Activated naive CD8-positive, alpha-beta T cell (primary cell): ENCODE data around the gene TNKS2.

ENCODE experiments used
- H3K27ac Mint-ChIP-seq: one replicate; pipeline ENCODE4 v1.8.0; 2021; ENCODE audit warnings: mixed read lengths
- H3K27me3 Mint-ChIP-seq: one replicate; pipeline ENCODE4 v1.8.0; 2021; ENCODE audit warnings: mixed read lengths
- H3K36me3 Mint-ChIP-seq: one replicate; pipeline ENCODE4 v1.8.0; 2021; ENCODE audit warnings: mixed read lengths
- H3K4me1 Mint-ChIP-seq: one replicate; pipeline ENCODE4 v1.8.0; 2021; ENCODE audit warnings: low read depth, mixed read lengths
- H3K4me3 Mint-ChIP-seq: one replicate; pipeline ENCODE4 v1.8.0; 2021; ENCODE audit warnings: mild to moderate bottlenecking, mixed read lengths
- H3K9me3 Mint-ChIP-seq: one replicate; pipeline ENCODE4 v1.8.0; 2021; ENCODE audit warnings: low read depth, mixed read lengths

The TNKS2 gene

DNA sequence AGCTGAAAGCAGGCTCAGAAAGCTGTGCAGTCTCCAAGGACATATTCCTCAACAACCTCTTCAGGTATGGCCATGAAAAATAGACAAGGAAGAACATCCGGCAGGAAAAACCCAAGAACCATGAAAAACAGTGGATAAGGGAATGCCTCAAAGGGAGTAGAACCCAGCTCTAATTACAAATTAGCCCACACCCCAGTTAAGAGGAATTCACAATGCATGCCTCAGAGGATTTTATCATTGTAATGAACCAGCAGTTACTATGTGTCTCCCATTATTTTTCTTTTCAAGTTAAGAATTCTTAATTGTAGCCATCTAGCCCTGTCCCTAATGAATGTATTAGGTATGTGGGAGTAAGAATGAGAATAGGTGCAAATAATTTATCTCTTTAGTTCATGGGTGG, 19.7 kb upstream of the TNKS2 start:
- H3K4me3 Mint-ChIP-seq, result no peak overlapping the region
- H3K27ac Mint-ChIP-seq, result no peak overlapping the region
- H3K36me3 Mint-ChIP-seq, result peaks cover 3% of the 10 kb centered on the region
- H3K4me1 Mint-ChIP-seq, result no peaks in the 10 kb centered on the region
- H3K27me3 Mint-ChIP-seq, result peaks cover 23% of the 10 kb centered on the region
- no peaks in the 10 kb centered on the region for H3K9me3 Mint-ChIP-seq

DNA sequence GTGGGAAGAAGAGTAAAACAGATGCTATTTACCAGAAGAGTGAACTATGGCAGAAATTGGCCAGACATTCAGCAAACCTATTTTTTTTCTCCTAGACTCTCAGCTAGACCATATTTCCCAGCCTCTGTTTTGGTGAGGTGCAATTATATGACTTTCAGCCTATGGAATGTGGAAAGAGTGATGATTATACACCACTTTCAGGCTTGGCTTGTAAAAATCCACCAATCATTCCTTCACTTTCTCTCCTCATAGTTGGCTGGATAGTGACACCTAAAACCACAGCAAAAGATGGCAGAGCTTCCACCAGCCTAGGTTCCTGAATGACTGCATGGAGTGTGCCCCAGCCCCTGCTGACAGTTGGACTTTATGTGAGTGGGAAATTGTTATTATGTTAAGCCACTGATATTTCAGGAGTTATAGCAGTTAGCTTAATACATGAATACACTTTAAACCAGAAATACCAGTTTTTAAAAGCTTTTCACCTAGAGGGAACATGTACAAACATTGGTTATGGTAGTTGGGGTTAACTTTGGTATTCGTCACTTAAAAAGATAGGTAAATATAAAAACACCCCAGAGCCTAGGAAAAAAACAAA, 19.1 kb upstream of the TNKS2 start:
- Mint-ChIP-seq H3K27me3 (peaks cover 23% of the 10 kb centered on the region), H3K4me3 (no peak overlapping the region), H3K4me1 (no peaks in the 10 kb centered on the region), H3K9me3 (no peaks in the 10 kb centered on the region), H3K36me3 (peaks cover 3% of the 10 kb centered on the region), H3K27ac (no peak overlapping the region)

DNA sequence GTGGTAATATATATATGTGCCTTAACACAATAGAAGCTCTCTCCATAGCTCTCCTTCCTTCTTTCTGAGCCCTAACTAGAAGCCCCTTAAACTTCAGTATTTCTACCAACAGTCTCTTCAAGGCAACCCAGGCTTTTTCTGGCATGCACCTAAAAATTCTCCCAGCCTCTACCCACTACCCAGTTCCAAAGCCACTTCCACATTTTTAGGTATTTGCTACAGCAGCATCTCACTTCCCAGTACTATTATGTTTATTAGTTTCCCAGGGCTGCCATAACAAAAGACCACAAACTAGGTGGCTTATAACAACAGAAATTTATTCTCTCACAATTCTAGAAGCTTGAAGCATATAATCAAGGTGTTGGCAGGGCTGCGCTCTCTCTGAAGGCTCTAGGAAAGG, 15.7 kb upstream of the TNKS2 start:
- H3K4me1 Mint-ChIP-seq, result no peaks in the 10 kb centered on the region
- peaks cover 13% of the 10 kb centered on the region for H3K27me3 Mint-ChIP-seq
- H3K9me3 Mint-ChIP-seq, result no peaks in the 10 kb centered on the region
- H3K36me3 Mint-ChIP-seq, result peaks cover 3% of the 10 kb centered on the region
- H3K27ac Mint-ChIP-seq, result no peak overlapping the region
- H3K4me3 Mint-ChIP-seq, result no peak overlapping the region

DNA sequence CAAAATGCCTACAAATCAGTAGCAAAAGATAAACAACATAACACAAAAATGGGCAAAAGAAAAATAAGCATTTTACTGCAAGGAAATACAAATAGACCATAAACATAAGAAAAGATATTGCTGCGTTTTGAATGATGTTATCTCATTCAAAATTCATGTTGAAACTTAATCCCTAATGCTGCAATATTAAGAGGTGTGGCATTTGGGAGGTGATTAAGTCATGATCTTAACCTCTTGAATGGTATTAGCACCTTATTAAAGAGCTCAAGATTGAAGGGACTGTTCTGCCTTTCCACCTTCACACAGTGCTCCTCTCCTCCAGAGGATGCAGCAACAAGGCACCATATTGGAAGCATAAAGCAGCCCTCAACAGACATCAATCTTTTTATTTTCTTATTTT, 12.4 kb upstream of the TNKS2 start:
- Mint-ChIP-seq H3K27ac (no peak overlapping the region), H3K27me3 (peaks cover 5% of the 10 kb centered on the region), H3K4me1 (no peaks in the 10 kb centered on the region), H3K4me3 (no peak overlapping the region), H3K9me3 (no peaks in the 10 kb centered on the region), H3K36me3 (peaks cover 3% of the 10 kb centered on the region)

DNA sequence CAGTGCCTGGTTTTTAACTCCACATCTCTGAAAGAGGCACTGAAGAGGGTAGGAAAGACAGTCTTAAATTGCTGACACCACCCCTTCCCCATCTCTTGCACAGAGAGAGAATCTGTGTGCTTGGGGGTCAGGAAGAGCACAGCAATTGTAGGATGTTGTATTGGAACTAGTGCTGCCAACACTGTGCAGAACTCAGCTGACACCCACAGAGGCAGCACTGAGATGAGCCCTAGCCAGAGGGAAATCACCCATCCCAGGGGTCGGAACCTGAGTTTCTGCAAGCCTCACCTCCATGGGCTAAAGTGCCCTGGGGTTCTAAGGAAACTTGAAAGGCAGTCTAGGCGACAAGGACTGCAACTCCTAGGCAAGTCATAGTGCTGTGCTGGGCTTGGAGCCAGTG, 11.0 kb upstream of the TNKS2 start:
- no peaks in the 10 kb centered on the region for H3K36me3 Mint-ChIP-seq
- H3K4me3 Mint-ChIP-seq, result no peak overlapping the region
- H3K27ac Mint-ChIP-seq, result no peak overlapping the region
- peaks cover 5% of the 10 kb centered on the region for H3K27me3 Mint-ChIP-seq
- H3K9me3 Mint-ChIP-seq, result no peaks in the 10 kb centered on the region
- H3K4me1 Mint-ChIP-seq, result no peaks in the 10 kb centered on the region

DNA sequence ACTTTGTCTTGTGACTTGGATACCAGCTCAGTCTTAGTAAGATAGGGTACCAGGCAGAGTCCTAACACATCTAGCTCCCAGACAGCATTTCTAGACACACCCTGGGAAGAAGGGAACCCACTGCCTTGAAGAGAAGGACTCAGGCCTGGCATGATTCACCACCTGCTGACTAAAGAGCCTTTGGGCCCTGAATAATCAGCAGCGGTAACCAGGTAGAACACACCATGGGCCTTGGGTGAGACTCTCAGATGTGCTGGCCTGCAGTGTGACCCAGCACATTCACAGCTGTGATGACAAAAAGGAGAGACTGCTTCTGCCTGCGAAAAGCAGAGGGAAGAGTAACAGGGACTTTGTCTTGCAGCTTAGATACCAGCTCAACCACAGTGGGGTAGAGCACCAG, 10.4 kb upstream of the TNKS2 start:
- Mint-ChIP-seq H3K9me3 (no peaks in the 10 kb centered on the region), H3K36me3 (no peaks in the 10 kb centered on the region), H3K27ac (no peak overlapping the region), H3K4me1 (no peaks in the 10 kb centered on the region), H3K4me3 (no peak overlapping the region), H3K27me3 (peaks cover 5% of the 10 kb centered on the region)

DNA sequence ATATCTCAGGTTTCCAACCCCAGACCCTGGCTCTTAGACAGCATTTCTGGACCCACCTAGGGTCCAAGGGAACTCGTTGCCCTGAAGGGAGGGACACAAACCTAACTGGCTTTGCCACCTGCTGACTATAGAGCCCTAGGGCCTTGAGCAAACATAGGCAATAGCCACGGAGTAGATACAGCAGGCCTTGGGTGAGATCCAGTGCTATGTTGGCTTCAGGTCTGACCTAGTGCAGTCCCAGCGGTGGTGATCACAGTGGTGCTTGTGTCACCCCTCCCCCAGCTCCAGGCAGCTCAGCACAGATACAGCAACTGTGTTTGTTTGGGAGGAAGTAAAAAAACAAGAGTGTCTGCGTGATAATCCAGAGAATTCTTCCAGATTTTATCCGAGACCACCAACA, 9.7 kb upstream of the TNKS2 start:
- H3K9me3 Mint-ChIP-seq, result no peaks in the 10 kb centered on the region
- H3K4me3 Mint-ChIP-seq, result no peak overlapping the region
- H3K4me1 Mint-ChIP-seq, result no peaks in the 10 kb centered on the region
- H3K36me3 Mint-ChIP-seq, result no peaks in the 10 kb centered on the region
- H3K27ac Mint-ChIP-seq, result no peak overlapping the region
- H3K27me3 Mint-ChIP-seq, result peaks cover 2% of the 10 kb centered on the region

DNA sequence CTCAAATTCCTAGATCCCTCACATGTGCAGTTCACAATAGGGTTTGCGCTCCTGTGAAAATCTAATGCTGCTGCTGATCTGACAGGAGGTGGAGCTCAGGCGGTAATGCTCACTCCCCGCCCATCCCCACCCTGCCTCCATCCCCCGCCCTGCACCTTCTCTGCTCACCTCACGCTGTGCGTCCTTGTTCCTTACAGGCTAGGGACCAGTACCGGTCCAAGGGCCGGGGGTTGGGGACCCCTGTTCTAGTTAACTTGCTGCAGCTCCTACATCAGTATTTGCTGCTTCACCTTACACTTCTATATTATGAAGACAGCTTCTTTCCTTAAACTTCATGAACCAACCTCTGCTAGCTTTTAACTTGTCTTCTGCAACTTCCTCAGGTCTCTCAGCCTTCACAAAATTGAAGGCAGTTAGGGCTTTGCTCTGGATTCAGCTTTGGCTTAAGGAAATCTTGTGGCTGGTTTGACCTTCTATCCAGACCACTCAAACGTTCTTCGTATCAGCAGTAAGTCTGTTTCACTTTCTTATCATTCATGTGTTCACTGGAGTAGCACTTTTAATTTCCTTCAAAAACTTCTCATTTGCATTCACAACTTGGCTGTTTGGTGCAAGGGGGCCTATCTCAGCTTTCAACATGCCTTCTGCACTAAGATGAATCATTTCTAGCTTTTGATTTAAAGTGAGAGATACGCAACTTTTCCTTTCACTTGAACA, 1.7 kb upstream of the TNKS2 start:
- Mint-ChIP-seq H3K36me3 (peaks cover 7% of the 10 kb centered on the region), H3K27me3 (no peaks in the 10 kb centered on the region), H3K9me3 (no peaks in the 10 kb centered on the region), H3K4me3 (peak overlapping the region; percentile 92), H3K27ac (peak overlapping the region; percentile 96), H3K4me1 (peaks cover 48% of the 10 kb centered on the region)

DNA sequence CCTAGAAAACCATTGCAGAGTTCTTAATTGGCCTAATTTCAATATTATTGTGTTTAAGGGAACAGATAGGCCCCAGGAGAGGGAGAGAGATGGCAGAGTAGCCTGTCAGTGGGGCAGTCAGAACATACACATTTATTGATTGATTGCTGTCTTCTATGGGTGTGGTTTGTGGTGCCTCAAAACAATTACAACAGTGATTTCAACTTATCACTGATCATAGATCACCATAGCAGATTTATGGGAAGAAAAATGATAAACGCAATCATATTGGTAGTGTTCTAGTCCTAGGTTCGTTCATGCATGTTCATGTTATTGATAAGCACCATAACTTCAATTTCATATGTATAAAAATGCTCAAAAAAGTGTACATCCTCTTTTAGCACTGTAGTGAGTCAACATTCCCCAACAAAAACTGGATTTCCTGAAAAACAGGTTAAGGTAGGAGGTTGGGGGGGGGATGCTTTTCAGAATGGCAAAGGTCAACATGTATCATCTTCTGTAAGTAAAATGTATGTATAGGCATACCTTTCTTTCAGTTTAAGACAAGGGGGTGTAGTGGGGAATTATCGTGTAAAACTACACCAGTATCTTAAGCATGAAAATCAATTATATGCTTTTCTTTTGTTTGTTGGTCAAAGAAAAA, 1.1 kb upstream of the TNKS2 start:
- H3K27ac Mint-ChIP-seq, result peak overlapping the region; percentile 96
- H3K27me3 Mint-ChIP-seq, result no peaks in the 10 kb centered on the region
- H3K36me3 Mint-ChIP-seq, result peaks cover 7% of the 10 kb centered on the region
- H3K4me3 Mint-ChIP-seq, result peak overlapping the region; percentile 92
- H3K9me3 Mint-ChIP-seq, result no peaks in the 10 kb centered on the region
- H3K4me1 Mint-ChIP-seq, result peaks cover 54% of the 10 kb centered on the region

DNA sequence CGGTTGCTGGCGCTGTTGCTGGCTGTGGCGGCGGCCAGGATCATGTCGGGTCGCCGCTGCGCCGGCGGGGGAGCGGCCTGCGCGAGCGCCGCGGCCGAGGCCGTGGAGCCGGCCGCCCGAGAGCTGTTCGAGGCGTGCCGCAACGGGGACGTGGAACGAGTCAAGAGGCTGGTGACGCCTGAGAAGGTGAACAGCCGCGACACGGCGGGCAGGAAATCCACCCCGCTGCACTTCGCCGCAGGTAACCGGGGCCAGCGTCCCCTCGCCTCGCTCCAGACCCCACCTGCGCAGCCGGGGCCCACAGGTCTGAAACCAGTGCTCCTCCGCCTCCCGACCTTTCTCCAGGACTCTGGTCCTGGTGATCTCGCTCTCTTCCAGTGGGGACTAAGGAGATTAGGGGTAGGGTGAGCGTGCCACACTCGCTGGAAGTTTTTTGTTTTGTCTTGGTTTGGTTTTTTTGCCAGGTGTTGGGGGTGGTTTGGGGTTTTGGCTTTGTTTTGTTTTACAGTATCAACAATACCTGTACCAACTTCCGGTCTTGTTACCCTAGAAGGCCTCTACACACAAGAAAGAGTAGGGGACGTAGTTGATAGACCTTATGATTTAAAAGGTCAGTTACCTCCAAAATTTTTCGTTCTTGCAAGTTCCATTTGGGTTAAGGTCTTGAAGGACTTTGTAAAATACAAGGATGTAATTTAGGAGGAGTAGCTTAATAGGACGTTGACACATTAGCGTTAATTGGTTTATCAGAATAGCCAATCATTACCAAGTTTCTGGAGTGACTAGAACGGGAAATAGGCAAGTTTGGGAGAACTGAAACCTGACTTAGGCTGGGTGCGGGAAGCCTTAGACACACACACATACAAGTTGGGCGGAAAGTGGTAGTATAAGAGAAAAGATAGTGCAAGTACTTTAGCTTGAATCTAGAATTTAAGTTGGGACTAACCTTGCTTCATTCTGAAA, 704 bp downstream of the TNKS2 start:
- H3K27ac Mint-ChIP-seq, result peak overlapping the region; percentile 98
- no peaks in the 10 kb centered on the region for H3K27me3 Mint-ChIP-seq
- peaks cover 70% of the 10 kb centered on the region for H3K4me1 Mint-ChIP-seq
- peaks cover 7% of the 10 kb centered on the region for H3K36me3 Mint-ChIP-seq
- H3K4me3 Mint-ChIP-seq, result peak overlapping the region; percentile 99
- H3K9me3 Mint-ChIP-seq, result no peaks in the 10 kb centered on the region

DNA sequence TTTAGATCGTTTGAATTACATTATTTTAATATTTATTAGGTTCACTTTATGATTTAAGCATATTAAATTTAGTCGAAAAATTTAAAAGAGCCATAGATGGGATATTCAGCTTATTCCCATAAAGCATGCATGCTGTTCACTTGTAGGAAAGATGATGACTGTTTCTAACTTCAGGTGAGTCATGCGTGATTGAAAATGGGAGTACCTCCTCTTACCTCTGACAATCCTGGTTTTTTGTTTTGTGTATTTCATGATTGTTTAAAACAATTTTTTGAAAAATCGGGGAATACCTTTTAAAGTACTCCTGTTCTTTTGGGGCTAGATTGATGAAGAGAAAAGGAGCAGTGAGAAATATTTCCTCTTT, 1.4 kb downstream of the TNKS2 start:
- Mint-ChIP-seq H3K4me3 (peak overlapping the region; percentile 99), H3K27ac (peak overlapping the region; percentile 98), H3K27me3 (no peaks in the 10 kb centered on the region), H3K36me3 (peaks cover 10% of the 10 kb centered on the region), H3K9me3 (no peaks in the 10 kb centered on the region), H3K4me1 (peaks cover 77% of the 10 kb centered on the region)

DNA sequence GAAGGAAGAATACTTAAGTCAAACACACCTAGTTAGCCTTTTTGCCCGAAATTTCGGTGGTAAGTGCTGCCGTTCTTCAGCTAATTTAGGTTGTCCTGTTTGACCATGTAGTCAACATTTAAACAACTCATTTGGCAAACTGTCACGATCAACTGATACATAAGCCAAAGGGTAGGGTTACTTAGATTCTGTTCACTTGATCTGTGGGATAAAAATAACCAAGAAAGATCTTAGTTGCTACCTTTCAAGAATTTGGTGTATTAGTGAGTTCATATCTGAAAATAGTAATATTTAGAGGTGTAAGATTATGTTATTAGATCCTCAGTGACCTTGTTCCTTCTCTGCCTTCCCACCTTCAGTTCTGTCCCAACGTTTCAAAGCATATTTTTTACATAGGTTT, 2.0 kb downstream of the TNKS2 start:
- Mint-ChIP-seq H3K36me3 (peaks cover 13% of the 10 kb centered on the region), H3K27me3 (no peaks in the 10 kb centered on the region), H3K4me1 (peaks cover 80% of the 10 kb centered on the region), H3K9me3 (no peaks in the 10 kb centered on the region), H3K4me3 (peak overlapping the region; percentile 99), H3K27ac (peak overlapping the region; percentile 98)

DNA sequence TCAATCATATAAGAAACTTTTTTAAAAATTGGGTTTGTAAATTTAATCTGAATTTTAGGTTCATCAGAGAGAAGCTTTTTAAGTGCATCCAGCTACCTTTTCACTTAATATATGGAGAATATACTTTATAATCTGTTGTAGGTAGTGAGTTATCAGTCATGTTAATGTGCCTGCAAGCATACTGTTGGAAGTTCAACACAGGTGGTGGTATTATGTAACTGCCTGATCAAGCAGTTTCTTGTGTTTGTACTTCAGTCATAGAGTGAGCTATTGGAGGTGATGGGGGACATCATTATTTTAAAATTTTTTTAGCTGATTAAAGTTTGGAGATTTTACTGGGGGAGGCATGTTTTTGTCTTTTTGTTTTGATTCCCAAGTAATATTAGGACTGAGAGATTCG, 2.5 kb downstream of the TNKS2 start:
- no peaks in the 10 kb centered on the region for H3K27me3 Mint-ChIP-seq
- peak overlapping the region; percentile 8 for H3K27ac Mint-ChIP-seq
- H3K9me3 Mint-ChIP-seq, result no peaks in the 10 kb centered on the region
- peak overlapping the region; percentile 99 for H3K4me3 Mint-ChIP-seq
- peaks cover 17% of the 10 kb centered on the region for H3K36me3 Mint-ChIP-seq
- peaks cover 84% of the 10 kb centered on the region for H3K4me1 Mint-ChIP-seq

DNA sequence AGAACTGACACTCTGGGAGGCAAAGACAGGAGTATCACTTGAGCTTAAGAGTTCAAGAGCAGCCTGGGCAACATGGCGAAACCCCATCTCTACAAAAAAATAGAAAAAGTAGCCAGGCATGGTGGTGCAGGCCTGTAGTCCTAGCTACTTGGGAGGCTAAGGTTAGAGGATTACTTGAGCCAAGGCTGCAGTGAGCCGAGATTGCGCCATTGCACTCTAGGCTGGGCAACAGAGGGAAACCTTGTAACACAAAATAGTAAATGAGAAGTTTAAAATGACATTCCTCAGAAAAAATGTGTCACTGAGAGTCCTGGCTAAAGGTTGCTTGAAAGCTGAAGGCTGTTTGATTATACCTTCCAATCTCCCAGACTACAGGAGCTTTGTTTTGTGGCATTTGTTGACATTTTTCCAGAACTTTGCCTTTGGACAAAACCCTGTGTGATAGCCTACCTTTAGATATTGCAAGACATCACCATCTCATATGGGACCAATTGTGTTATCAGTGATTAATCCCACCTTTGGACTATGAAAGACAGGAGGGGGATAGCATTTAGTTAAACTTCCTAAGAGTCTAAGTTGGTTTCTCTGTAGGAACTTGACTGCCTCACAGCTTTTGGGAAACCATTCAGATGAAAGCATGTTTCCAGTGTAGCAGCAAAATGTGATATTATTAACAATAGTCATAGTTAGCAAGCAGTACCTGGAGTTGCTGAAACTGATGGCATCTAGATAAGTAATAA, 5.3 kb downstream of the TNKS2 start:
- H3K9me3 Mint-ChIP-seq, result no peaks in the 10 kb centered on the region
- H3K27me3 Mint-ChIP-seq, result no peaks in the 10 kb centered on the region
- H3K27ac Mint-ChIP-seq, result peak overlapping the region; percentile 66
- H3K4me1 Mint-ChIP-seq, result peaks cover 79% of the 10 kb centered on the region
- peak overlapping the region; percentile 40 for H3K4me3 Mint-ChIP-seq
- peaks cover 19% of the 10 kb centered on the region for H3K36me3 Mint-ChIP-seq
